Measurements from ENCODE around the gene GLCCI1.

The GLCCI1 gene

DNA sequence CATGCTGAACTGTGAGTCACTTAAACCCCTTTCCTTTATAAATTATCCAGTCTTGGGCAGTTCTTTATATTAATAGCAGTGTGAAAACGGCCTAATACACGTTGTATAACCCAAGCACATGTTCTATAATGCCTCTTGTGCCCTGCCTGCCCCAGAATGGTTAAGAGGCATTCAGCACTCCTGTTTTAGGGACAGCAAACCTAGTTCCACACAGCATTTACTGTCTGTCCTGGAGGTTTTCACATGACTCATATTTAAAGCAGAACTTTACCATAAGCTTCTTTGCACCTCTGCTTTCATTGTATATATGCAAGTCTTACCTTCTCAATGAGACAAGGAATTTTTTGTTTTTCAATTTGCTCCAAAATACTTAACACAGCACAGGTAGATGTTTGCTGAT is 148.6 kb downstream of the GLCCI1 start:
- H3K4me3 ChIP-seq (ENCODE audit: low read depth, low read length): no peak overlapping the region
- TF ChIP-seq, protein P1, sequence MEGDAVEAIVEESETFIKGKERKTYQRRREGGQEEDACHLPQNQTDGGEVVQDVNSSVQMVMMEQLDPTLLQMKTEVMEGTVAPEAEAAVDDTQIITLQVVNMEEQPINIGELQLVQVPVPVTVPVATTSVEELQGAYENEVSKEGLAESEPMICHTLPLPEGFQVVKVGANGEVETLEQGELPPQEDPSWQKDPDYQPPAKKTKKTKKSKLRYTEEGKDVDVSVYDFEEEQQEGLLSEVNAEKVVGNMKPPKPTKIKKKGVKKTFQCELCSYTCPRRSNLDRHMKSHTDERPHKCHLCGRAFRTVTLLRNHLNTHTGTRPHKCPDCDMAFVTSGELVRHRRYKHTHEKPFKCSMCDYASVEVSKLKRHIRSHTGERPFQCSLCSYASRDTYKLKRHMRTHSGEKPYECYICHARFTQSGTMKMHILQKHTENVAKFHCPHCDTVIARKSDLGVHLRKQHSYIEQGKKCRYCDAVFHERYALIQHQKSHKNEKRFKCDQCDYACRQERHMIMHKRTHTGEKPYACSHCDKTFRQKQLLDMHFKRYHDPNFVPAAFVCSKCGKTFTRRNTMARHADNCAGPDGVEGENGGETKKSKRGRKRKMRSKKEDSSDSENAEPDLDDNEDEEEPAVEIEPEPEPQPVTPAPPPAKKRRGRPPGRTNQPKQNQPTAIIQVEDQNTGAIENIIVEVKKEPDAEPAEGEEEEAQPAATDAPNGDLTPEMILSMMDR (IDR thresholded peaks at IDR 0.05; ENCODE audit: borderline replicate concordance, insufficient read depth, low read depth, low read length): no peak

DNA sequence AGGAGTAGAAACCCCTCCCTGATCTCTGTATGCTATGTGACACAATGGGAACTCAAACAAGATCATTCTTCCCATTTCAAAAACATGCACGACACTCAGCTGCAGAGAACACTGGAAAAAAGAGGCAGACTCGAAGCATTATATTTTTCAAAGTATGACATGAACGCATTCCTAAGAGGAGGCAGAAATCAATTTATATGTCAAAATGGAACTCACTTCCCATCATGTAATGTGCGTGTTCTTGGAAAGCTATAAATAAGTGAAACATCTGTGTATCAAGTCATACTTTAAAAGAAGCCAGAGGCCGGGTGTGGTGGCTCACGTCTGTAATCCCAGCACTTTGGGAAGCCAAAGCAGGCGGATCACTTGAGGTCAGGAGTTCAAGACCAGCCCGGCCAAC is 150.7 kb downstream of the GLCCI1 start:
- no peak overlapping the region for H3K4me3 ChIP-seq (ENCODE audit: low read depth, low read length)
- TF ChIP-seq, protein P1 (IDR thresholded peaks at IDR 0.05; ENCODE audit: borderline replicate concordance, insufficient read depth, low read depth, low read length): no peak

DNA sequence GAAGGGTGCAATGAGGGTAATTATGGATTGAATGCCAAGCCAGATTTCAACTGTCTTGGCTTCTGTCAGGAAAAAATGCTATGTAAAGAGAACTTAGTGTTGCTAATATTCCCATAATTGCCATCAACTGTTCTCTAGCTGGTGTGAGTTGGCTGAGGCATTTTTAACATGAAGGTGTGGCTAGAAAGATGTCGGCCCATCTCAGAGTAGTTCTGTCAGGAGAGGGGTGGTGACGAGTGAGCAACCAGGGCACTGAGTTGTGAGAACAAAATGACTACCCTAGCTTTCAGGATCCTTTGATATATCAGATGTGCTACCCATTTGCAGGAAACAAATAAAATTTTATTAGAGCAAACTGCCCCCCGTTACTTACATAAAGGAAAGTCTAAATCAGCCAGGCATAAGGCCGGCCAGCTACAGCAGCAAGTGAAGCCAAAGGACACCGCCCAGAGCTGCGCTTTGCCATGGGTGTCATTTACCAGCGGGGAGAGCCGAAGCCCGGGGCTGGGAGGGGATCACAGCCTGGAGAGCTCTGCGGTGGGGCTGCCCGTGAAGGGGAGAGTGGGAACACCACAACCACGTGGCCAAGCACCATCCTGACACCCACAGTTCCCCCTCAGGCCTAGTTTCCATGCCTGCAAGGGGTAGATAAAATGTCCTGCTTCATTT is 151.9 kb downstream of the GLCCI1 start:
- TF ChIP-seq, protein P1 (IDR thresholded peaks at IDR 0.05; ENCODE audit: borderline replicate concordance, insufficient read depth, low read depth, low read length): no peak

DNA sequence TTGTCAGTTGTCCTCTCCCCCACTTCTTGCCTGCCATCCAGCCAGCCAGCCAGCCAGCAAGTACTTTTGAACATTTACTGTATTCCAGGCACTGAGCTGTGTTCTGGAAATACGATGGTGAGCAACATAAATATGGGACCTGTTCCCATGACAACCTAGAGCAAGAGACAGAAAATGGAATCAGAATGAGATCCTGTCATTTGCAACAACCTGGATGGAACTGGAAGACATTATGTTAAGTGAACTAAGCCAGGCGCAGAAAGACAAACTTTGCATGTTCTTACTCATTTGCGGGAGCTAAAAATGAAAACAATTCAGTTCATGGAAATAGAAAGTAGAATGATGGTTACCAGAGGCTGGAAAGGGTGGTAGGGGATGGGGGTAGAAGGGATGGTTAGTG is 152.6 kb downstream of the GLCCI1 start:
- TF ChIP-seq, protein P1 (IDR thresholded peaks at IDR 0.05; ENCODE audit: borderline replicate concordance, insufficient read depth, low read depth, low read length): no peak
- H3K4me3 ChIP-seq (ENCODE audit: low read depth, low read length): no peak overlapping the region

More for the DNA sequence above, 151.9 kb downstream of the GLCCI1 start:
- H3K4me3 ChIP-seq (ENCODE audit: low read depth, low read length): no peak overlapping the region

DNA sequence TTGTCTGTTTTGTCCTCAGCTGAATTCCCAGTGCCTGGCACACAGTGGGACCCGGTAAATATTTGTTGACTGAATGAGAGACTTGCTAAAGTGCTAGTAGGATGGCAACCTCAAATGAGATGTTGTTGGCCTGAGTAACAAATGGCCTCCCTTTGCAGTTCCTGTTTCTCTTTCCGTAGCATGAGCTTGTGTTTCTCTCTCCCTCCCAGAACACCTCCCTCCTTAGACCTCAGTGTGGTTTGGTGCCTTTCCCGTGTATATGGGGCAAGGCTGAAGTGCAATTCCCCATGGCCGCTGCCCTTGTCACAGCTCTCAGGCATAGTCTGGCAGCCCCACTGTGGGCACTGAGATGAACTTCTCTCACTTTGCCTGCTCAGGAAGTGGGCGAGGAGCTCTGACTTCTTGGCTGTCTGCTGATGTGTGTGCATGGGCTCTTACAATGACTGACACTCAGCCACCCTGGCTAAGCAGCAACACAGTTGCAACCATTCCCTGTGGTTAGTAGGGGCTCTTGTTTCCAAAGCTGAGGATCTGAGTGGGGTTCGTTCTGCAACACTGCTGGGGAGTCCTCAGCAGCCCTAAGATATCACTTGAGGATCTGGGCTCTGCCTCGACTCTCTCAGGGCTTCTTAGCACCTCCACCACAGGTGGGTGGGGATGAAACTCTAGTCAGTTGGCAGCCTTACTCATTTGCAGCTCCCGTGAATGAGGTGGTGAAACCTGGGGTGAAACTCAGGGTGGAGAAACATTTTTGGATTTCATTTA is 157.3 kb downstream of the GLCCI1 start:
- no peak overlapping the region for H3K4me3 ChIP-seq (ENCODE audit: low read depth, low read length)
- TF ChIP-seq, protein P1 (IDR thresholded peaks at IDR 0.05; ENCODE audit: borderline replicate concordance, insufficient read depth, low read depth, low read length): no peak

DNA sequence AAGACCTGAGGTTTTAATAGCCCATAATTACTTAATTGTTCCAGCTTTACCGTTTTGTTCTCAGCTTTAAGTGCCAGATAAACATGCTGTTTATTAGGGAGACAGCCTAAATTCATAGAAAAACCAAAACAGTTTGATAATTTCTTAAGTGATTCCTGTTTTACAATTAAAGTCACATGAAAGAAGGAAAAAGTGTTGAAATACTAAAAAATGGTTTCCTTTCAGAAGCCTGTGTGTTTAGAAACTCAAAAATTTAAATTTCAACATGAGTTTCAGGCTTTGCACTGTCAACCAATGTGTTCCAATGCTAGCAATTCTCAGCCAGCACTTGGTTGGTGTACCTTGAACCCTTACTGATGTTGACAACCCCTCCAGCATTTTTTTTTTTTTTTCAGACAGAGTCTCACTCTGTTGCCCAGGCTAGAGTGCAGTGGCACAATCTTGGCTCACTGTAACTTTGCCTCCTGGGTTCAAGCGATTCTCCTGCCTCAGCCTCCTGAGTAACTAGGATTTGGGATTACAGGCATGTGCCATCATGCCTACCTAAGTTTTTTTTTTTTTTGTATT is 158.1 kb downstream of the GLCCI1 start:
- no peak overlapping the region for H3K4me3 ChIP-seq (ENCODE audit: low read depth, low read length)
- TF ChIP-seq, protein P1 (IDR thresholded peaks at IDR 0.05; ENCODE audit: borderline replicate concordance, insufficient read depth, low read depth, low read length): no peak
